Measurements from ENCODE around the gene CCDC8.
"Not testable (repeated sequence)": the region's sequence is repeated elsewhere in the genome, so short reads cannot be mapped to it uniquely, and the experiment has no call there.

Gene CCDC8

GRCh38 chr19:46428239-46429135, 15.1 kb upstream of the CCDC8 start, which contains the start of gene PNMA8C:
Gene PNMA8C, minus strand, starts transcription at chr19:46428936. Its CDS starts 577 bp downstream, at chr19:46428359.
- peak; percentile 58 for DNase-seq (ENCODE audit: low spot score)

DNA sequence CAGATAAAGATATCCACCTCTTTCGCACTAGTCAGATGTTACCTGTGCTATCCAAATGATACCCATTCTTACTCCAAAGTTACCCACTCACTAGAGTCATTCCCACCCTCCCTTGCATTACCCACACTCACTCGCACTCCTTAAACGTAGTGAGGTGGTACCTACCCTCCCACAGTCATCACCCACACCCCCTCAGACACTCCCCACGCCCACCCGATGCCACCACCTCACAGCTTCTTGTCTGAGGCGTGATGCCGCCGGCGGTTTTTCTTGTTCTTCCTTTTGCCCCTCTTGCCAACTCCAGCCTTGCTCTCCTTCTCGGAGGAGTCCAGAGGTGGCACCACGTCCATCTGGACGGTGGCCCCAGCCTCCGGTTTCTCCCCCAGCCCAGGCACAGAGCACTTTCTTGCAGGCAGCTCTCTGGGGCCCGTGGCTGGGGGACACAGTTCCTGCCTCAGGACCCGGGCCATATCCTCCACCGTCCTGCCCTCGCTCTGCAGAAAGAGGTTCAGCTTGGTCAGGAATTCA, 14.2 kb upstream of the CCDC8 start:
- no peak for DNase-seq (ENCODE audit: low spot score)

GRCh38 chr19:46426506-46427162, 13.3 kb upstream of the CCDC8 start:
- peak; percentile 98 for DNase-seq (ENCODE audit: low spot score)

- no peak for DNase-seq (ENCODE audit: low spot score)
Measured at GRCh38 chr19:46426035-46426505, 12.7 kb upstream of the CCDC8 start.

DNA sequence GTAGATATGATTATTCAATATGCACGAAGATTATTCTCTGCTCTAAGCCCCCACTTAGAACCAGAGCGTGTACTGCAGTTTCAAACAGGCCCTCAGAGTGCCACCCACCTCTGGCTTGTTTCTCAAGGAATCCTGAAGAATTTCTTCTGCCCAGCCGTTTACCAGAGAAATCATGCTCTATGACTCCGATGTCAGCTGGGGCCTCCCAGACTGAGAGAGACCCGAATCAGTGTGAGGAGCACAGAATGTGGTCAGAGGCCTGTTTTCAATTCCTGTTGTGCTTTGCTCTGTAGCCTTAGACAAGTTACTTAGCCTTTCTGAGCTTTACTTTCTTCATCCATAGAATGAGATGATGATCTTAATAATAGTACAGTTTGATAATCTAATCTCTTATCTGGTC, 9.8 kb upstream of the CCDC8 start:
- DNase-seq (ENCODE audit: low spot score), result no peak

GRCh38 chr19:46422344-46422743, 9.0 kb upstream of the CCDC8 start:
- DNase-seq (ENCODE audit: low spot score), result no peak

GRCh38 chr19:46420056-46420455, 6.7 kb upstream of the CCDC8 start:
- no peak for DNase-seq (ENCODE audit: low spot score)

GRCh38 chr19:46415804-46416709, 2.7 kb upstream of the CCDC8 start:
- DNase-seq (ENCODE audit: low spot score), result peak; percentile 92

DNA sequence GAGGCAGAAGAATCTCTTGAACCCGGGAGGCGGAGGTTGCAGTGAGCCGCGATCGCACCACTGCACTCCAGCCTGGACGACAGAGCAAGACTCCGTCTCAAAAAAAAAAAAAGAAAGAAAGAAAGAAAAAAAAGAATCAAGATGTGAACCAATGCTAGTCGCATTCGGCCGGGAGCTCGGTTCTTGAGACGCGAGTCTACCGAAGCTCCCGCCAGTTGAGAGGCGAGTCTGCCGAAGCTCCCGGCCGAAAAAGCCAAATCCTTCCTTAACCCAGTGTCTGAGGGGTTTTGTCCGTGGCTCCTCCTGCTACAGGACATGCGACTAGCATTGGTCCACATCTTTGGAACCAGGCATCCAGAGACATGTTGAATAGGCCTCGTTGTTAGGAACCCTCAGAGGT, 1.5 kb upstream of the CCDC8 start:
- not testable (repeated sequence) for DNase-seq (ENCODE audit: low spot score)

- no peak for DNase-seq (ENCODE audit: low spot score)
Measured at GRCh38 chr19:46412650-46413261, 608 bp downstream of the CCDC8 start.

DNA sequence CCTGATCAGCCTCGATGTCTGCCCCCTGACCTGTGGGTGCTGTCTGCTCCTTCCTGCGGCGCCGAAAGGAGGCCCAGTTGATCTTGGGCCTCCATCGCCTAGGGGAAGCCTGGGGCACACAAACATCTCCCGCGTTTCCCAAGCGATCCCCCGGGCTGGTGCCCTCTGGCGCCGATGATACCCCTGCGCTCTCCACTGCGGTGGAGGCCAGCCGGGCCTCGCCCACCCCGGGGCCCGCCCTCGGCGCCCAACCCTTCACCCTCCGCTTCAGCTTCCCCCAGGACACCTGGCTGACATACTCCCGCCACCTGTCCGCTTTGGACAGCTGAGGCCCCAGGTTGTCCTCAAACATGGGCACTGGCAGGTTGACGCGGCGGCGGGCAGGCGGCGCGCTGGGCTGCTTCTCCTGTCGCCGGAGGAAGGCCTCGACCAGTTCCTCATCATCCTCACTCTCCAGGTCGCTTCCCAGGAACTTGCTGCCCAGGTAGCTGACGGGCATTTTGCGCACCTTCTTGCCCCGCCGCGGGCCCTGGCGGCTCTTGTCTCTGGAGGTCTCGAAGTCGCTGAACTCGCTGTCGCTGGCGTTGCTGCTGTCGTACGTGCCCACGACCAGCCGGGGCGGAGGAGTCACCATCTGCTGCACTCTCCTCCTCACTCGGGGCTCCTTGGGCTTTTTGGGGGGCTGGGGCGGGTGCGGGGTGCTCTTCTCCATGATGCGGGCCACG, 1.3 kb downstream of the CCDC8 start:
- no peak for DNase-seq (ENCODE audit: low spot score)

DNA sequence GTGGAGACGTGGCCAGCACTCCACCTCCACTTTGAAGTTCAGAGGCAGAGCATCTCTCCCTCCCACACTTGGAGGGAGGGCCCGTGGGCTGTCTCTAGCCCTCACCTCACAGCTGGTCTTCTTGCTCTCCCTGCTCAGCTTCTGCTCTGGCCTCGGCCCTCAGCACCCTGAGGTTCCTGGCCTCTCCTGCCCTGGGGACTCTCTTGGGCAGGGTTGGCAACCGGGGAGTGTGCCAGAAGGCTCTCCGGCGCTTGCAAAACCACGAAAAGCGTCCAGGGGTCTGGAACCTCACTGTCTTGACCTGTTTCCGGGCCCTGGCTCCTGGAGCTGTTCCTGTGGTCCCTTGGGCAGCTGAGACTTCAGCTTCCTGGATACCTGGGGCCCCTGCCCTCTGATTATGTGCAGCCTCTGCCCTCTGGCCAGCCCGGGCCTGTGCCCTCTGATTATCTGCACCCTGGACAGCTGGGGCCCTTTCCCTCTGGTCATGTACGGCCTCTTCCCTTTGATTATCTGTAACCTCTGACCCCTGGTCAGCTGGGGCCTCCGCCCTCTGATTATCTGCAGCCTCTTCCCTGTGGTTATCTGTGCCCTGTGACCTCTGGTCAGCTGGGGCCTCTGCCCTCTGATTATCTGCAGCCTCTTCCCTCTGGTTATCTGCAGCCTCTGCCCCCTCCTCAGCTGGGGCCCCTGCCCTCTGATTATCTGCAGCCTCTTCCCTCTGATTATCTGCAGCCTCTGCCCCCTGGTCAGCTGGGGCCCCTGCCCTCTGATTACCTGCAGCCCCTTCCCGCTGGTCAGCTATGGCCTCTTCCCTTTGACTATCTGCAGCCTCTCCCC, 2.1 kb downstream of the CCDC8 start:
- no peak for DNase-seq (ENCODE audit: low spot score)

DNA sequence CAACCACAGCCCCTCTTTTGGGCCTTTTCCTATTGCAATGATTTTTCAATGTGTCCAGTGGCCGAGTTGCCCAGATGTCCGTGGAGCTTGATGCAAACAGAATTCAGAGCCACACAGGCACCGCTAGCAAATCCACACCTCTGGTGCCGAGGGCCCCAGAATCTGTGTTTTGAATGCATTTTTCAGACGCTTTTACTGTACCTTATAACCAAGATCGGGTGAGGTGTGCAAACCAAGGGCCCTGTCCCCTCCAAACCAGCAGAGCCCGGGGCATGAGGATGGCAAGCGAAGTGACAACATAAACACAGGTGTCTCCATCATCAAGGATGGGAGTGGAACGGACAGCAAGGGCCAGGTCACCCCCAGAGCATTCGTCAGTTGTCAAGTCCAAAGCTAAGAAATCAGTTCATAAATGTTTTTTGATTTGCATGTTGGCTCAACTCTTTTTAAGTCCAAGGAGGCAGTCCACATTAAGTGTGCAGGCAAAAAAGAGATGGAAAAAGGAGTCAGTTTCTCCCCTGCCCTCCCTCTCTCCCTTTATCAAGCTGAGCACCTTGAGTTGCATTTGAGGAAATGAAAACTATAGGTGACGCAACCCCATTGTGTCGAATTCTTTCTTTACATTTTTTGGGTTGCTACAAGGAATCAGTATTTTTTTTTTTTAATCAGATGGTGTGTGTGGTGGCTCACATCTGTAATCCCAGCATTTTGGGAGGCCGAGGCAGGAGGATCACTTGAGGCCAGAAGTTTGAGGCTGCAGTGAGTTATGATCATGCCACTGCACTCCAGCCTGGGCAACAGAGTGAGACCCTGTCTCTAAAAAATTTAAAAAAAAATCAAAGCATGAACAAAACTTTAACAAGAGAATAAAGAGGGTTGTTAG, 2.9 kb downstream of the CCDC8 start:
- DNase-seq (ENCODE audit: low spot score), result no peak

DNA sequence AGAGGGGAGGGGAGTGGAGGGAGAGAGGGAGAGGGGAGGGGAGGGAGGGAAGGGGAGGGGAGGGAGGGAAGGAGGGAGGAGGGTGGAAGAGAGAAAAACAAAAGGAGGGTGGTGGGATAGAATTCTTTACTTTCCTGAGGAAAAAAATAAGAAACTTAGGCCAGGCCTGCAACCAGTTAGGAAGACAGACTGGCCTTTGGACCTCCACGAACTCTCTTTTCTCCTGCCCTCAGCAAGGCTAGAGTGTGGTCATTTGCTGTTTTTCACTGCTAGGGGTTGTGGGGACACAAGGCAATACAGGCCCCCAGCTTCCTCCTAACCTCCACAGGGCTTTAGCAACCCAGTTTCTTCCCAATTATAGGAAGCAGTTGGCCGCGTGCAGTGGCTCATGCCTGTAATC, 4.2 kb downstream of the CCDC8 start:
- no peak for DNase-seq (ENCODE audit: low spot score)

GRCh38 chr19:46408664-46409039, 4.7 kb downstream of the CCDC8 start:
- peak; percentile 26 for DNase-seq (ENCODE audit: low spot score)

DNA sequence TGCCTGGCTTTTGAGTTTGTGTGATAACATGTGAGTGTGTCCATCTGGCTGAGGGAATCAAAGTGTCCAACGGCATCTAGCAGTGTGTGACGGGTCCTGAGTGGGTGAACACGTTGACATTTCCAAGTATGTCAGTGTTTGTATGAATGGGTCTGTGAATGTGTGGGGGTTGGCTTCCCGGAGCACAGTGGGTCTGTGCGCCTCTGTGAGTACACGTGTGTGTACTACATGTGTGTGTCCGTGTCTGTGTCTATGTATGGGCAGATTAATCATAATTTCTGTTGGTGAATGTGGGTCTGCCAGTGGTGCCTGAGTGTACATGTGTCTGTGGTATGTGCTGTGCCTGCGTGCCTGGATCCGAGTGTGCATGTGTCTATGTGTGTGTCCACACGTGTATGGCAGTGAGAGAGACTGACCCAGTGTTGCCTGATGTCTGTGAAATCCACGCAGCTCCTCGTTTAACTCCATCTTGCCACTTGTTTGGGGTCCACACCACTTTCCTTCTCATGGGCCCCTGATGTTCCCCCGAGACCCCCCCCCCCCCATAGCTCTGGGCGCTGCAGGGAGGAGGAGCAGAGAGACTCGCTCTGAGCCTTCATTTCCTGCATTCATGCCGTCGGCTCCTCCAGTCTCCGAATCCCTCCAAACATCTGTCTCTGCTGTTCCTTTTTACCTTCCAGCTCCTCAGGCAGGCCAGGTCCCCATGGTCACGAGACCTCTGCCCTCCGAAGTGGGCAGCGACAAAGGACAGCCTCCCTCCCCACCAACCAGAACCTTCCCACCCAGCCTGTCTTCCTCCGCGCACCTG, 5.3 kb downstream of the CCDC8 start:
- DNase-seq (ENCODE audit: low spot score), result no peak

- DNase-seq (ENCODE audit: low spot score), result no peak
Measured at GRCh38 chr19:46406976-46407375, 6.4 kb downstream of the CCDC8 start.
